Aorta (tissue), 5 donors: ENCODE measurements around the gene SPATA13. TPM values are rescaled to one million over a fixed set of nuclear protein-coding genes. Genes with fewer than 3 reads are reported as not detected.
A peak's percentile ranks its signal among the peaks of the same experiment; 100 is the strongest.
"Not testable (repeated sequence)": the region's sequence is repeated elsewhere in the genome, so short reads cannot be mapped to it uniquely, and the experiment has no call there.

Experiments
- ATAC-seq: fragments of 200-7000 bp; cut with Tn5 transposase; one replicate; pipeline ENCODE4 v1.9.1; 2022; ENCODE audit warnings: moderate library complexity; ENCODE audit not compliant: low FRiP score
- DNase-seq, 2 donors: peaks; one replicate each; pipeline ENCODE4 v3.0.0-alpha.2; 2020
- H3K27ac ChIP-seq, 2 donors: one replicate each; pipeline ENCODE4 v1.5.1; 2013; ENCODE audit warnings: low read length in 2 of 2, mild to moderate bottlenecking in 2 of 2, moderate library complexity in 2 of 2, control low read depth in 1 of 2, inconsistent platforms in 1 of 2, low read depth in 1 of 2
- H3K27me3 ChIP-seq, 2 donors: one replicate each; pipeline ENCODE4 v1.6.1; 2013; ENCODE audit warnings: control low read depth in 1 of 2, low read length in 1 of 2, mild to moderate bottlenecking in 1 of 2, moderate library complexity in 1 of 2; ENCODE audit not compliant: insufficient read depth in 2 of 2, control insufficient read depth in 1 of 2
- H3K36me3 ChIP-seq, 2 donors: one replicate each; pipeline ENCODE4 v1.6.1; 2013; ENCODE audit warnings: control low read depth in 1 of 2, low read length in 1 of 2, mild to moderate bottlenecking in 1 of 2; ENCODE audit not compliant: insufficient read depth in 2 of 2, control insufficient read depth in 1 of 2
- H3K4me1 ChIP-seq, 2 donors: one replicate each; pipeline ENCODE4 v1.6.1; 2013; ENCODE audit warnings: low read length in 2 of 2, control low read depth in 1 of 2, mild to moderate bottlenecking in 1 of 2, moderate library complexity in 1 of 2; ENCODE audit not compliant: insufficient read depth in 2 of 2, control insufficient read depth in 1 of 2
- H3K4me3 ChIP-seq, 2 donors: one replicate each; pipeline ENCODE4 v1.5.1; 2013; ENCODE audit warnings: low read length in 2 of 2, control low read depth in 1 of 2, mild to moderate bottlenecking in 1 of 2
- H3K9me3 ChIP-seq: one replicate; pipeline ENCODE4 v1.6.1; 2013; ENCODE audit warnings: mild to moderate bottlenecking, low read length; ENCODE audit not compliant: control insufficient read depth
- WGBS, 2 donors: extraction: QIAGEN DNeasy Blood & Tissue Kit; methylation state at CpG; one replicate each; pipeline ENCODE4 v1.1.7; 2013; 5-methylcytosine and 5-hydroxymethylcytosine counted together
- intact Hi-C, 2 donors: fragments of 100-400 bp; cut with DNase I; formaldehyde crosslinking; loops; one replicate each; pipeline versions ENCODE4 v1.14.2 to v1.15.0; 2022
- microRNA-seq, 2 donors: library from miRNA; unstranded; fragments of <30 nt; microRNA quantifications; one replicate each; pipeline ENCODE4 v1.2.0, GENCODE V29; 2020
- polyA plus RNA-seq, 2 donors: library from polyadenylated mRNA; stranded (reverse); fragments of 200-250 nt; gene quantifications; one replicate each; pipeline ENCODE4 v1.2.3, GENCODE V29; 2013
- total RNA-seq, 2 donors: library from RNA; stranded (reverse); fragmentation: NEBNext Ultra II Directional; extraction: Animal tissue kit (Norgen Biotek cat#: 25700); gene quantifications; one replicate each; pipeline ENCODE4 v1.2.1, GENCODE V29; 2021
- donor health status: healthy with polysubstance abuse.
- donor health status: Bipolar disorder and iron deficiency.
- donor health status: DM: no; HTN: no; CAD: no.
- donor health status: DM: no; HTN: no; CAD: no.
- donor health status: DM: yes; HTN: yes; CAD: no.

The SPATA13 gene
- total and polyA plus RNA-seq, 4 donors: 6.1 to 18.2 (median 9.0) TPM

DNA sequence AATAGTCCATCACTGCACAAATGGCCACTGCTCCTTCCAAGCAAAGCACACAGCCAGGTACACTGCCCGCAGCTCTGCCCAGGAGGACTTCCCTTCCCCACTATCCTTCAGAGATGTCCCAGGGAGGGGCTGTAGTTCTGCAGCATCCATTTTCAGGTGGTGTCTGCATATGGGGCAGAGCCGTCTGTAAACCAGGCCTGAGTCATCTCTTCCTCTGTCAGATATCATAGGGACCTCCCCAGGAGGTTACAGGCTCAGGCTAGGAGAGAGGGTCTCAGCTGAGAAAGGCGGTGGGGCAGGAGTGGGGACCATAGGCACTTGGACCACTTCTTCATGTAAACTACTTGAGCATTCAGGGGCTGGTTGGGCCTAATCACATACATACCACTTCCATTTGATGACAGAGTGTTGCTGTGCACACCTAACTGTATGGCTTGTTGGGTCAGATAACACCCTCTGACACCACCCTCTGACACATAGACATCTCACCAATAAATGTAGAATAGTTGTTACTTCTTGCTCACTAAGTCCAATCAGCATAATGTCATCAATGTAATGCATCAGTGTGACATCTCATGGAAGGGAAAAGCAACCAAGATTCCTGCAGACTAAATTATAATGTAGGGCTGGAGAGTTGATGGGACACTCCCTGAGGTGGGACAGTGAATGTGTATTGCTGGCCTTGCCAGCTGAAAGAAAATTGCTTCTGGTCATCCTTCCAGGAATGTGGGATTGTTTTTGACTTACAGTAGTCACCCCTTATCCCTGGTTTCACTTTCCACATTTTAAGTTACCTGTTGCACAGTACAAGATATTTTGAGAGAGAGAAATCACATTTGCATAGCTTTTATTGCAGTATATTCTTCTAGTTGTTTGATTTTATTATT is 189.5 kb downstream of the SPATA13 start:
- not testable (repeated sequence) for DNase-seq
- peak; percentile 26 for ATAC-seq
- intact Hi-C loops: loop anchor here in 1 of 2 donors (10.0 kb wide), 1 partner anchor 1415 kb away; no protein-coding TSS in a partner anchor

DNA sequence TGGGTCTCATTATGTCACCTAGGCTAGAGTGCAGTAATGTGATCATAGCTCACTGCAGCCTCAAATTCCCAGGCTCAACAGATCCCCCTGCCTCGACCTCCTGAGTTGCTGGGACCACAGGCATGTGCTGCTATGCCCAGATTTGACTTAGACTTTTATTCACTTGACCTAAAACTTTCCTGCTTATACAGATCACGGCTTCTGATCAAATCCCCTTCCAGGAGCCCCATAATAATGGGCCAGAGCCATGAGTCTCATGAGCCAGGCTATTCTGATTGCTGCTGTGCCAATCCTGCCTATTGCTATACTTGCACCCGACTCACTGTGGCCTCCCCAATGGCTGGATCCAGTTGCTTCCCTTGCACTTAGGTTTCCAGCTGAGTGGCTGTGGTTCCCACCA is 190.9 kb downstream of the SPATA13 start:
- no peak for ATAC-seq
- intact Hi-C loops: loop anchor here in 1 of 2 donors (10.0 kb wide), 1 partner anchor 1417 kb away; no protein-coding TSS in a partner anchor
- no peak for DNase-seq
- H3K4me3 ChIP-seq: no peak overlapping the region
- no peaks in the 10 kb centered on the region for H3K36me3 ChIP-seq
- 72 to 74% methylated on average over 3 of the region's 3 CpGs for WGBS, 2 donors
- peaks cover 4% of the 10 kb centered on the region for H3K9me3 ChIP-seq
- H3K27ac ChIP-seq: no peak overlapping the region
- H3K4me1 ChIP-seq: no peaks in the 10 kb centered on the region
- no peaks in the 10 kb centered on the region for H3K27me3 ChIP-seq

More for the DNA sequence above, 189.5 kb downstream of the SPATA13 start:
- not testable (repeated sequence) for H3K36me3 ChIP-seq, H3K9me3 ChIP-seq, H3K4me3 ChIP-seq, H3K27ac ChIP-seq, H3K4me1 ChIP-seq, H3K27me3 ChIP-seq
- 85 to 91% methylated on average over 3 of the region's 3 CpGs for WGBS, 2 donors

DNA sequence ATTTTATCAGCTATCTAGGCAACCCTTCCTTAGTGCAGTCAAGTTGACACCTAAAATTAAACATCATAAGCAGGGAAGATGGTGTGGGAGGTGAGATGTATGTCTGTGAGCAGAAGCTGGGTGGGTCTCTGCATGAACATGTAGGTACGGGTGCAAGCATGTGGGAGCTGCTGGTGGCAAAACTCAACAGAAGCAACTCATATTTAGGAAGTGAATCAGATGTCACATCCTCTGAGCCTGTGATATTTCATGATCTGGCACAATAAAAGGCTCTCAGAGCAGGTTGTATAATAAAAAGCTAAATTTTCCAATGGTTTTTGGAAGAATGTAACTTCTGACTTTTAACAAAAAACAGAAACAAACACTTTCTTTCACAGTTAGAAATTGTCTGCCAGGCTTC is 193.2 kb downstream of the SPATA13 start:
- WGBS, 2 donors: 42 to 78% methylated on average over 1 of the region's 1 CpG
- intact Hi-C loops: loop anchor here in 1 of 2 donors (10.0 kb wide), 1 partner anchor 1419 kb away; no protein-coding TSS in a partner anchor
- H3K36me3 ChIP-seq: no peaks in the 10 kb centered on the region

DNA sequence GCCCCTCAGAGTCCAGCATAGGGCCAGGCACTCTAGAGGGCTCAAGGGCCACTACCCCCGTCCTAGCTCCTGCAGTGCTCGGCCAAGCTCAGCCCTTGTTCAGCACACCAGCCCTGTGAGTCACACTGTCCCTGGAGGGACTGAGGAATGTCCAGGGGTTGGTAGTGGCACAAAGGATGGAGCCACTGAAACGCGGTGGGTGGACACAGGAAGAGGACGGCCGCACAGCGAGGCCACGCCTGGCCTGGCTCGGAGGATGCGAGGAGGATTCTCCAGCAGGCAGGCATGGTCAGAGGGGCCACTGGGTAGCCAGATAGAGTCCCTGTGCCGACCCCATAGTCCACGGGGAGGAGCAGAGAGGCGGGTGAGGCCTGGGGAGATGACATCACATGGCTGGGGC is 194.6 kb downstream of the SPATA13 start:
- no peak for DNase-seq
- no peaks in the 10 kb centered on the region for H3K36me3 ChIP-seq
- H3K27me3 ChIP-seq: no peaks in the 10 kb centered on the region
- ATAC-seq: no peak
- WGBS, 2 donors: 70 to 81% methylated on average over 13 of the region's 13 CpGs
- H3K27ac ChIP-seq: no peak overlapping the region
- H3K9me3 ChIP-seq: no peaks in the 10 kb centered on the region
- no peaks in the 10 kb centered on the region for H3K4me1 ChIP-seq
- intact Hi-C loops: loop anchor here in 1 of 2 donors (10.0 kb wide), 1 partner anchor 1420 kb away; no protein-coding TSS in a partner anchor
- no peak overlapping the region for H3K4me3 ChIP-seq

More for the DNA sequence above, 193.2 kb downstream of the SPATA13 start:
- no peak for ATAC-seq
- H3K27ac ChIP-seq: no peak overlapping the region
- no peaks in the 10 kb centered on the region for H3K27me3 ChIP-seq
- peaks cover 4% of the 10 kb centered on the region for H3K9me3 ChIP-seq
- no peaks in the 10 kb centered on the region for H3K4me1 ChIP-seq
- H3K4me3 ChIP-seq: no peak overlapping the region
- DNase-seq: no peak

DNA sequence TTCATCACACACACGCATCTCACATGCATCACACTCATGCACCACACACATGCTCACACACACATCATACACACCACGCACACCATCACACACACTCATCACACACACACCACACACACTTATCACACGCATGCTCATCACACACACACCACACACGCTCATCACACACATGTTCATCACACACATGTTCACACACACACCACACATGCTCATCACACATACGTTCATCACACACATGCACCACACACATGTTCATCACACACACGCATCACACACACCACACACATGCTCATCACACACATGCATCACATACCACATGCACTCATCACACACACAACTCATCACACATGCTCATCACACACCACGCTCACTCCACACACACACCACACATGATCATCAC is 195.8 kb downstream of the SPATA13 start:
- Histone ChIP-seq H3K4me1 (no peaks in the 10 kb centered on the region), H3K9me3 (no peaks in the 10 kb centered on the region), H3K36me3 (no peaks in the 10 kb centered on the region), H3K27ac (no peak overlapping the region), H3K4me3 (no peak overlapping the region), H3K27me3 (no peaks in the 10 kb centered on the region)
- ATAC-seq (no peak), DNase-seq (no peak)
- intact Hi-C loops: loop anchor here in 1 of 2 donors (10.0 kb wide), 1 partner anchor 1421 kb away; no protein-coding TSS in a partner anchor
- WGBS, 2 donors: 90 to 92% methylated on average over 7 of the region's 7 CpGs

Small RNA genes within 50 kb of the gene (microRNA-seq; reads per million reads assigned to microRNA genes)
- gene MIR2276: 0 to 3.6 reads per million in 2 donors

Other genes starting within 250 kb of the SPATA13 start
- gene C1QTNF9, start 148.9 kb downstream of the SPATA13 start, total RNA-seq: under 1 TPM; 0.42 to 0.99 TPM
- under 1 TPM in 1 of 2 donors, not detected in 1; 0.13 TPM for gene C1QTNF9, start 148.9 kb downstream of the SPATA13 start, polyA plus RNA-seq